Activated T-helper 9 cell treated with anti-CD3 and anti-CD28 coated beads, Interleukin-2, amount 50 U/mL, for 16 hours (primary cell): Measurements from ENCODE around the gene CACNG7.

Source experiments
- DNase-seq: peaks from one replicate; pipeline ENCODE4 v3.0.0-alpha.2; 2020; ENCODE audit warnings: low read depth

The CACNG7 gene

DNA sequence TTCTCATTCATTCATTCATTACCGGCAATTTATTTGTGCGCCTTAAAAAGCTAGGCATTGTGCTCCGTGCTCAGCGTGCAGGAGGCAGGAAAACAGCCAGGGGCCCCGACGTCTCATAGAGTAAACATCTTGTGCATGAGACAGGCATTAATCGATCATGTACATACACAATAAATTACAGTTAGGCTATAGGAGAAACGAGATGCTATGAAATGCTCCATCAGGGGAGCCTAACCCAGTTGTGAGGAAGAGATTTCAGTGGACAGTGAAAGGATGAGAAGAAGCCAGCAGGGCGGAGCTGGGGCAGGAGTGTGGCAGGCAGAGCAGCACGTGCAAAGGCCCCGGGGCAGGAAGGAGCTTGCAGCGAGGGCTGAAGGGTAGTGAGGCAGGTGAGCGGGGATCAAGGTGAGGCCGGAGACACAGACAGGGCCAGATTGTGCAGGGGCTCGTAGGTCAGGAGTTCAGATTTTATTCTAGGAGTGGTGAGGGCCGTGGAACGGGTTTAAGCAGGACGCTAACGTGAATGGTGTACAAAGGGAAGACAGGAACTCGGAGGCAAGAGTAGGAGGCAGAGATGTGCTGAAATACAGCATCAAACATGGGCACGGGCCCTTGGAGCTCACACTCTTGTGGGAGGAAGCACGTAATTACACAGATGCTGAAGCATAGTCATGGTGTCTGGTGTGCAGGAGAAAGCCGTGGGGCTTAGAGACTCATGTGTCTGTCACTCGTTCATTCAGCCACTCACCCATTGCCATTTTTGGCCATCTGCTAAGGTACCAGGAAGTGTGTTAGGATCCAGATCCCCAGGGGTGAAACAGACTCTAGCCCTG lies 74.6 kb downstream of the CACNG7 start:
- no peak for DNase-seq

DNA sequence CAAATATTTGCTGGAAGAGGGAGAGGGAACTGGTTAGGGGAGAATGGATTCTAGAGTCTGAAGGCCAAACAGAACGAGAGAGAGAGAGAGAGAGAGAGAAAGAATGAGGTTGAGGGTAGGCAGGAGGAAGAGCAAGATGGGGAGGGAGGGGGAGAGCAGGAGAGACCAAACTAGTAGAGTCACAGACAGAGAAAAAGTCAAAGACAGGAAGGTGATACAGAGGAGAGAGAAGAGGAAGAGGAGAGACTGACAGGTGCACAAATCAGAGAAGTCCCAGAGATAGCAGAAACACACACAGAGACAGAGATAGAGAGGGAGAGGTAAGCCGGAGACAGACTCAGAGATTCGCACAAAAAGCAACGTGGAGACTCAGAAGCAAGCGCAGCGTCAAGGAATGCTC lies 76.8 kb downstream of the CACNG7 start:
- no peak for DNase-seq

DNA sequence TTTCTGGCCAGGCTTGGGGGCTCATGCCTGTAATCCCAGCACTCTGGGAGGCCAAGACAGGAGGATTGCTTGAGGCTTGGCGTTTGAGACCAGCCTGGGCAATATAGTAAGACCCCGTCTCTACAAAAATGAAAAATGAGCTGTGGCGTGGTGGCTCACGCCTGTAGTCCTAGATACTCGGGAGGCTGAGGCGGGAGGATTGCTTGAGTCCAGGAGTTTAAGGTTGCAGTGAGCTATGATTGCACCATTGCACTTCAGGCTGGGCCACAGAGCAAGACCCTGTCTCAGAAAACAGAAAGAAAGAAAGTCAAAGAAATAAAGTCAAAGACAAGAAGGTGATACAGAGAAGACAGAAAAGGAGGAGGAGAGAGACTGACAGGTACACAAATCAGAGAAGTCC lies 79.9 kb downstream of the CACNG7 start:
- no peak for DNase-seq

DNA sequence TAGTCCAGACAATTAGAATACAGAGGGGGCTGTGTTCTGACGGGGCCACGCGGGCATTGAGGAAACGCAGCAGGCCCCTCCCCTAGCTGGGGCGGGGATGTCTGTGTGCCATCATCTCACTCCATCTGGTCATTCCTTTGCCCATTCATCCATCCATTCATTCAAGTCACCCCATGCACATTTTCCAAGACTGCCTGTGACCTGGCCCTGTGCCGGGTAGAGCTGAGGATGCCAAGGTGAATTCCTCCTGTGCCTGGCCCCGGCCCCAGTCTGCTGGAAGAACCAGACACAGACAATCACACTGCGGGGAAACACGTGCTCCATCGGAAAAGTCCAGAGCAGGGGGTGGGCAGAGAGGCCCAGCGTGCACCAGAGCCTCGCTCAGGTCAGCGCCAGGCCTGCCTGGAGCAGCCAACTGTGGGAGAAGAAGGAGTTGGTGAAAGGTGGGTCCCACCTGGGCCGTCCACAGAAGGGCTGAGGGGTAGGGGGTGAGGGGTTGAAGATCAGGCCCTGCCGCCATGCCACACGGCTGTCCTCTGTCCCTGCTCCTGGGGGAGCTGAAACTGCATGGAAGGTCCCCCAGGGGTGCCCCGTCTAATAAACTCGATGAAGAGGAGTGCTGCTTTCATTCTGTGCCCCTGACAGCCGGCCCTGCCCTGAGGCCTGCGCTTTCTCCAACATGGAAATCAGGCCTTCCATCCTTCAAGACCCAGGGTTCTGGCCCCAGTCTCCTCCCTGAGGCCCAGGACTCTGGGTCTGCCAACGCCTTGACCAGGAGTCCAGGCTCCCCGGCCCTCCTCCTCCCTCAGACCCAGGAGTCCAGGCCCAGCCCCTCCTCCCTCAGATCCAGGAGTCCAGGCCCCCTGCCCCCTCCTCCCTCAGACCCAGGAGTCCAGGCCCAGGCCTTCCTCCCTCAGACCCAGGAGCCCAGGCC lies 80.8 kb downstream of the CACNG7 start:
- no peak for DNase-seq

DNA sequence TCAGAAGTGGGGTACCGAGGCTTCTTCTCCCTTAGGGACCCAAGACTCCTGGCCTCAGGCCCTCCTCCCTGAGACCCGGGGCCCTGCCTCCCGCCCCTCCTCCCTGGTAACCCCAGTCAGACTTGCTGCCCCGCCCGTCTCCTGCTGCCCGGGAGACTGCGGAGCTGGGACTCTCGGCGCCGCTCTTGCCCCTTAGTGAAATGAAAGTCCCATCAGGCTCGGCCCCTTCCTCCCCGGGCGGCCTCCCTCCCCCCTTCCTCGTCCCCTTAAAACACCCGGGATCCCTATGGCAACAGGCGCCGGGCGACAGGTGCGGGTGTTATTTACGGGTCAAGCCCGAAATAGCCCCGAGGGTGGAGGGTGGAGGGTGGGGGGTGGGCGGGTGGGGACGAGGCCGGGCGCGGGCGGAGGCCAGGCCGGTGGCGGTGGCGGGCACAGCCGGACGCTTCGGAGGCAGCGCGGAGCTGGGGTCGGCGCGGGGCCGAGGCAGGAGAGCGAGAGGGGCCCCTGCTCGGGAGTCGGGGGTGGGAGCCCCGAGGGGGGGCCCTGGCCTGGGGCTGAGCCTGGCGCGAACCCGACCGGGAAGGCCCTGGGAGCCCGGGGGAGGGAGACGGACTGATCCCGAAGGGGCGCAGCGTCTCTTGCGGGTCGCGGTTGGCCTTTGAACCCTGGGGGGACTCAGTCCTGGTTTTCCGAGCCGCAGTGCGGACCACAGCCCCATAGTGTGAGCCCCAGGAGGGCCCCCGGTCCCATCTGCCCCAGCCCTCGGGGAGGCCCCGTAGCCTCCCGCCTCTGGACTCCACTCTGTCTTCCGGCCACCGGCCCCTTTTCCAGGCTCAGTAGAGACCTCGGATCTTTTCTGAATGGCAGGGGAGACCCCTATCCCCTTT lies 82.4 kb downstream of the CACNG7 start, which contains the start of gene CACNG6:
CACNG6 (plus strand) TSS at position 414 of the 890 bp plus-strand sequence. CDS start 1,241 bp downstream, outside the sequence.
- no peak for DNase-seq

DNA sequence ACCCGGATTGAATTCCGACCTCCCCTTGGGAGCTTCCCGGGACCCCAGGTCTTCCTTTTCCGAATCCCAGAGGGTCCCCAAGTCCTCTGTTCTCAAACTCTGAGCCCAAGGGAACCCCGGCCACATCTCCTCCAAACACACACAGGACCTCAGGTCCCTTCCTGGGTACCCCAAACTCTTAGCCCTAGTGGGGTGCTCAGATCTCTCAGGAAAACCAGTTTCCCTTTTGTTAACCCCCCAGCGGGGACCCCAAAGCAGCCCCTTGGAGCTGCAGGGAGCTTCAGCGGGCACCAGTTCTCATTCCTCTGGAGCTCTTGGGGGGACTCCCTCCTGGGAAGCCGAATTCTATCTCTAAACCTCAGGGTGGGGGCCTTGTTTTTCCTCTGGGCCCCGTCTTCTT lies 83.1 kb downstream of the CACNG7 start:
- no peak for DNase-seq

DNA sequence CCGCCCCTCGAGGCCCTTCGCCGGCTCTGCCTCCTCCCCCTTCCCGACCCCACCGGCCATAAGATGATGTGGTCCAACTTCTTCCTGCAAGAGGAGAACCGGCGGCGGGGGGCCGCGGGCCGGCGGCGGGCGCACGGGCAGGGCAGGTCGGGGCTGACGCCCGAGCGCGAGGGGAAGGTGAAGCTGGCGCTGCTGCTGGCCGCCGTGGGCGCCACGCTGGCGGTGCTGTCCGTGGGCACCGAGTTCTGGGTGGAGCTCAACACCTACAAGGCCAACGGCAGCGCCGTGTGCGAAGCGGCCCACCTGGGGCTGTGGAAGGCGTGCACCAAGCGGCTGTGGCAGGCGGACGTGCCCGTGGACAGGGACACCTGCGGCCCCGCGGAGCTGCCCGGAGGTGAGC lies 83.7 kb downstream of the CACNG7 start:
- DNase-seq = no peak

DNA sequence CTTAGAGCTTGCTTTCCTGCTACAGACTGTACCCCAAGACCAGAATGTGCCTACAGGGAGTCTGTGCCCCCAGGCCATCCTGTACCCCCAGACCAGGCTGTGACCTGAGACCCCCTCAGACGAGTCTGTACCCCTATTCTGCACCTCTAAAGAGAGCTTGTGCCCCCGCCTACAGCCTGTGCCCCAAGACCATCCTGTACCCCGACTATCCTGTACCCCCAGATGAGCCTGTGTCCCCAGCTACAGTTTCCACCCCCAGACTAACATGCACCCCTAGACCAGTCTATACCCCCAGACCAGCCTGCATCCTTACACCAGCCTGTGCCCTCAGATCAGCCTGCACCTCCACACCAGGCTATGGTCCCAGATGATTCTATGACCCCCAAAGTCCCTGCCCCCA lies 84.4 kb downstream of the CACNG7 start:
- no peak for DNase-seq
